ENCODE data around the gene VSIG4.

DNA sequence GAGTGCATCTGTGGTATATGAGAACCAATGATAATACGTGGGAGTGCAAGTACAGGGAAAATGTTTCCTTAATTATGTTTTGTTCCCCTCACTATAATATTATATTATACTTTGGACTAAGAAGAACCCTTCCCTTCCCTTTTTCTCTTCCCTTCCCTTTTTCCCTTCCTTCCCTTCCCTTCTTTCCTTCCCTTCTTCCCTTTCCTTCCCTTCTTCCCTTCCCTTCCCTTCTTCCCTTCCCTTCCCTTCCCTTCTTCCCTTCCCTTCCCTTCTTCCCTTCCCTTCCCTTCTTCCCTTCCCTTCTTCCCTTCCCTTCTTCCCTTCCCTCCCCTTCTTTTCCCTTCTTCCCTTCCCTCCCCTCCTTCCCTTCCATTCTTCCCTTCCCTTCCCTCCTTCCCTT lies 36.9 kb upstream of the VSIG4 start:
- TF ChIP-seq, protein P1, sequence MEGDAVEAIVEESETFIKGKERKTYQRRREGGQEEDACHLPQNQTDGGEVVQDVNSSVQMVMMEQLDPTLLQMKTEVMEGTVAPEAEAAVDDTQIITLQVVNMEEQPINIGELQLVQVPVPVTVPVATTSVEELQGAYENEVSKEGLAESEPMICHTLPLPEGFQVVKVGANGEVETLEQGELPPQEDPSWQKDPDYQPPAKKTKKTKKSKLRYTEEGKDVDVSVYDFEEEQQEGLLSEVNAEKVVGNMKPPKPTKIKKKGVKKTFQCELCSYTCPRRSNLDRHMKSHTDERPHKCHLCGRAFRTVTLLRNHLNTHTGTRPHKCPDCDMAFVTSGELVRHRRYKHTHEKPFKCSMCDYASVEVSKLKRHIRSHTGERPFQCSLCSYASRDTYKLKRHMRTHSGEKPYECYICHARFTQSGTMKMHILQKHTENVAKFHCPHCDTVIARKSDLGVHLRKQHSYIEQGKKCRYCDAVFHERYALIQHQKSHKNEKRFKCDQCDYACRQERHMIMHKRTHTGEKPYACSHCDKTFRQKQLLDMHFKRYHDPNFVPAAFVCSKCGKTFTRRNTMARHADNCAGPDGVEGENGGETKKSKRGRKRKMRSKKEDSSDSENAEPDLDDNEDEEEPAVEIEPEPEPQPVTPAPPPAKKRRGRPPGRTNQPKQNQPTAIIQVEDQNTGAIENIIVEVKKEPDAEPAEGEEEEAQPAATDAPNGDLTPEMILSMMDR (IDR thresholded peaks at IDR 0.05), result no peak
- no peak for TF ChIP-seq POLR2A (IDR thresholded peaks at IDR 0.05)
